ENCODE data around the gene KCNN3.

The KCNN3 gene

DNA sequence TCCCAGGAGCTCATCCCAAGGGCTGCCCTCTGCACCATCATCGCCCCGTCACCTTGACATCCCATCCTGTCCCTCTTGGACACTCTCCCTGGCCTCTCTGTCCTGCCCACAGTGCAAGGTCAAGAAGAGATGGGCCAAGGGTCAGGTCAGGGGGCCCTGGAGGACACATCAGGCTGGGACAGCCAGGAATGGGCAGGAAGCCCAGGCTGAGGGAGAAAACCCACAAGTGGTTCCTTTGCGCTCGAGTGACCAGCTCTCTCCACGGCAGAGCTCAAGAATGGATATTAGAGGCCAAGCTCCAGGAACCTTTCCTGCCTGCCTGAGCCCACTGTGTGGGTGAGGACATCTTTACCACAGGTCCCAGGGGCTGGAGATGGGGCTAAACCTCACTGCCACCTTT is 41.0 kb downstream of the KCNN3 start:
- no peak for TF ChIP-seq ZFX (IDR thresholded peaks at IDR 0.05)
- TF ChIP-seq, protein P1, sequence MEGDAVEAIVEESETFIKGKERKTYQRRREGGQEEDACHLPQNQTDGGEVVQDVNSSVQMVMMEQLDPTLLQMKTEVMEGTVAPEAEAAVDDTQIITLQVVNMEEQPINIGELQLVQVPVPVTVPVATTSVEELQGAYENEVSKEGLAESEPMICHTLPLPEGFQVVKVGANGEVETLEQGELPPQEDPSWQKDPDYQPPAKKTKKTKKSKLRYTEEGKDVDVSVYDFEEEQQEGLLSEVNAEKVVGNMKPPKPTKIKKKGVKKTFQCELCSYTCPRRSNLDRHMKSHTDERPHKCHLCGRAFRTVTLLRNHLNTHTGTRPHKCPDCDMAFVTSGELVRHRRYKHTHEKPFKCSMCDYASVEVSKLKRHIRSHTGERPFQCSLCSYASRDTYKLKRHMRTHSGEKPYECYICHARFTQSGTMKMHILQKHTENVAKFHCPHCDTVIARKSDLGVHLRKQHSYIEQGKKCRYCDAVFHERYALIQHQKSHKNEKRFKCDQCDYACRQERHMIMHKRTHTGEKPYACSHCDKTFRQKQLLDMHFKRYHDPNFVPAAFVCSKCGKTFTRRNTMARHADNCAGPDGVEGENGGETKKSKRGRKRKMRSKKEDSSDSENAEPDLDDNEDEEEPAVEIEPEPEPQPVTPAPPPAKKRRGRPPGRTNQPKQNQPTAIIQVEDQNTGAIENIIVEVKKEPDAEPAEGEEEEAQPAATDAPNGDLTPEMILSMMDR (conservative IDR thresholded peaks at IDR 0.05), result no peak
- no peak overlapping the region for H3K27ac ChIP-seq

DNA sequence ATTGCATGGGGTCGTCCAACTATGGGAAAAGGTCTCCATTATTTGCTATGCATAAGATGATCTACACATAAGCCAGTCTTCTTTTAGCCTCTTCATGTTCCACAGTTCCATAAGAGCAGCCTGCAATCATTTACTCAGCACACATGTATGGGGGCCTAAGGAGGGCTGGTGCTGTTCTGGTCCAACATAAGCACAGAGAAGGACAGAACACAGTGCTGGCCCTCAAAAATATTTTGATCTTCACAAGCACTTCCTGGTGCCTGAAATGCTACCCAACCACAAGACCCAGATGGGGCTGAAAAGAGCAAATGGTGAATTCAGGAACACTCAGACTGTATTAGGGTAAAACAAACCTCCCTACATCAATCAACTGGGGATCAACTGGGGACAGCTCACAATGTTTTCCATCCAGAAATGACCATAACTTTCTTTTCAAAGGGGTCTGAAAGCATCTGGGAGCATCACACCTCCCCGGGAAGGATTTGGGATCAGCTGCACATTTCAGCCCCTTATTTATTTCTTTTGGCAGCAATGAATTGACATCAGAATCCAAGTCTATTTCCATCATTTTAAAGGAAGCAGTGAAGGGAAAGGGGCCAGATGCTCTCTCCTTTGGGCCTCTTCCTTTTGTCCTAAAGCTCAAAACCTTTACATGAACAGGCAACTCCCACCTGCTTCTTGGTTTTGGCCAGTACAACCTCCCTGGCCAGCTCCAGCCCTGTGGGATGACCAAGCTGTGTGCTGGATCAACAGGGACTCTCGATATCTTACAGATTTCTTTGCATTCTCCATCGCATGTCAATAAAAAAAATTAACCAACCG is 45.7 kb downstream of the KCNN3 start:
- TF ChIP-seq ZFX (IDR thresholded peaks at IDR 0.05), result no peak
- TF ChIP-seq, protein P1 (conservative IDR thresholded peaks at IDR 0.05), result no peak

DNA sequence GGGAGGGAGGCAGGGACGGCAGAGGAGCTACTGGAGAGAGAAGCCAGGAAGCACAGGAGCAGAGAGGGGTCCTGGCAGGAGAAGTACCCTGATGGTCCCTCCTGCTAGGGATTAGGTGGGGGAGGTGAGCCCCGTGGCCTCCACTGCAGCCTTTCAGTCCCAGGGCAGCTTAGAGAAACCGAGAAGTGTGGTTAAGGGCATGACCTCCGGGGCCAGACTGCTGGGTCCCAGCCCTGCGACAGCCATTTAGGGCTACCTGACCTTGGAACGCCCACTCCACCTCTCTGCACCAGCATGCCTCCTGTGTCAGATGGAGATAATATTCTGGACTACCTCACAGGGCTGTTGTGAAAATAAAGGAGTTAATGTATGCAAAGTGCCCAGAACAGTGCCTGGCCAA is 47.4 kb downstream of the KCNN3 start:
- H3K27ac ChIP-seq, result no peak overlapping the region
- no peak for TF ChIP-seq ZFX (IDR thresholded peaks at IDR 0.05)
- TF ChIP-seq, protein P1 (conservative IDR thresholded peaks at IDR 0.05), result no peak

More for the DNA sequence above, 45.7 kb downstream of the KCNN3 start:
- H3K27ac ChIP-seq, result no peak overlapping the region

GRCh38 chr1:154822233-154822632 is 47.8 kb downstream of the KCNN3 start:
- H3K27ac ChIP-seq, result no peak overlapping the region
- TF ChIP-seq, protein P1 (conservative IDR thresholded peaks at IDR 0.05), result no peak
- TF ChIP-seq ZFX (IDR thresholded peaks at IDR 0.05), result no peak

GRCh38 chr1:154821083-154821482 is 49.0 kb downstream of the KCNN3 start:
- no peak overlapping the region for H3K27ac ChIP-seq
- TF ChIP-seq ZFX (IDR thresholded peaks at IDR 0.05), result no peak
- TF ChIP-seq, protein P1 (conservative IDR thresholded peaks at IDR 0.05), result no peak

DNA sequence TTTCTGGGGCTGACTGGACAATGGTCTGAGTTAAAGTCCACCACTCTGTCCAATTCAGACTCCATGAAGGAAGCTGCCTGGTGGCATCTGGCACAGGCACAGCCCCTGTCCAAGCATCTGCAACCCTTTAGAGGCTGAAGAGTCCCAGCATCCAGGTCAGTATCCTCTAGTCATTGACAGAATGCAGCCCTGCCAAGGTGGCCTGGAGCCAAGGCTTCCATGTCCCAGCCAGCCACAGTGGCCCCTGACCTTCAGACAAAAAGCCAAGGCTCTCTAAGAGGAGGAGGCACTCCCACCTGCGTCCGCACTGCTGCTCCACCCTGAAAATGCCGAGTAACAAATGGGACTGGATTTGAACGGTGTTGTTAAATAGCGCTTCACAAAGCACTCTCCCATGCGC is 49.4 kb downstream of the KCNN3 start:
- no peak overlapping the region for H3K27ac ChIP-seq
- no peak for TF ChIP-seq ZFX (IDR thresholded peaks at IDR 0.05)
- TF ChIP-seq, protein P1 (conservative IDR thresholded peaks at IDR 0.05), result no peak

- TF ChIP-seq, protein P1 (conservative IDR thresholded peaks at IDR 0.05), result no peak; the same call in 1 of the 2 replicates
- no peak for TF ChIP-seq ZFX (IDR thresholded peaks at IDR 0.05)
- H3K27ac ChIP-seq, result no peak overlapping the region
Observed at GRCh38 chr1:154819628-154820590, 50.2 kb downstream of the KCNN3 start.
